GM19193 (cell line): Measurements from ENCODE around the gene ABCC1.

Experiments
- POLR2A ChIP-seq: IDR thresholded peaks from 4 replicates; pipeline ENCODE4 v1.6.1; 2011; ENCODE audit not compliant: insufficient read depth, insufficient read length; ENCODE audit errors: extremely low read depth

Gene ABCC1

DNA sequence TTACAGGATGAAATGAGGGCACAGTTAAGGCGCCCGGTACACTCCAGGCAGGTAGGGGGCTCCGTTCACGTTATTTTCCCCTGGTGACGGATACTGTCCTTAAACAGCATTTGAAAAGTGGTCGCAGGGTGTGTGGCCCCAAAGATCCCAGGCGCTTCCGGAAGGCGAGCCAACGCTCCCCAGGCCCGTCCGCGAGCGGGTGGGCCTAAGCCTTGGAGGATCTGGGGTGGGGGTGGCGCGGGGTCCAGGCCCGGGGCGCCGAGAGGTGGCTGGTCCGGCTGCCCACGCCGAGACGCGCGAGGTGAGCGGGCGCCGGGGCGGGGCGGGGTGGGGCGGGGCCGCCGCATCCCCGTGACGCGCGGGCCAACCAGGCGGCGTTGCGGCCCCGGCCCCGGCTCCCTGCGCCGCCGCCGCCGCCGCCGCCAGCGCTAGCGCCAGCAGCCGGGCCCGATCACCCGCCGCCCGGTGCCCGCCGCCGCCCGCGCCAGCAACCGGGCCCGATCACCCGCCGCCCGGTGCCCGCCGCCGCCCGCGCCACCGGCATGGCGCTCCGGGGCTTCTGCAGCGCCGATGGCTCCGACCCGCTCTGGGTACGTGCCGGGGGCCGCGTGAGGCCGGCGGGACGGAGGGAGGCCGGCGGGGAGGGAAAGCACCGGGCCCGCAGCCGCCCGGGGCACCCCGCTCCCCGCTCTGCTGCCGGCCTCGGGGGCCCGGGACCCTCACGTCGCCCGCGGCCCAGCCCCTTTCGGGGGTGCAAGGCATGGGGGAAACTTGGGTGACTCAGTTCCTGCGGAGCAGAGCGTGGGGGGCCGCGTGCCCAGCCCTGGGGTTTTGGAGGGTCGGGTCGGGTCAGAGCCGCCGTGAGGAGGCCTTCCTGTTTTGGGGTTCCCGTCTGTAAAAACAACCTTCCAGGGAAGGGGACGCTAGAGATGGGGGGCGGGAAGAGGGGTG lies at the start of gene ABCC1:
Gene ABCC1, plus strand, starts transcription at position 407 of the 951 bp plus-strand sequence. Its CDS starts 136 bp downstream, at position 543.
- no peak for TF ChIP-seq POLR2A

DNA sequence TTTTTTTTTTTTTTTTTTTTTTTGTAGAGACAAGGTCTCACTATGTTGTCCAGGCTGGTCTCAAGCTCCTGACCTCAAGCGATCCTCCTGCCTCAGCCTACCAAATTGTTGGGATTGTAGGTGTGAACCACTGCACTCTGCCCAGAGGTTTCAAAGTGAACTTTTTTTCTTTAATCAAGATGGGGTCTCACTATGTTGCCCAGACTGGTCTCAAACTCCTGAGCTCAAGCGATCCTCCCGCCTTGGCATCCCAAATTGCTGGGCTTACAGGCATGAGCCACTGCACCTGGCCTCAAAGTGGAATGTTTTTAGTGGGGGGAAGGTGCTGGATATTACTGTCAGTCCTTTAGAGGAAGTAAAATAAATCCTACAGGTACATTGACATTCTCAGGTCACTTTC lies 49.1 kb upstream of the ABCC1 start:
- no peak for TF ChIP-seq POLR2A

DNA sequence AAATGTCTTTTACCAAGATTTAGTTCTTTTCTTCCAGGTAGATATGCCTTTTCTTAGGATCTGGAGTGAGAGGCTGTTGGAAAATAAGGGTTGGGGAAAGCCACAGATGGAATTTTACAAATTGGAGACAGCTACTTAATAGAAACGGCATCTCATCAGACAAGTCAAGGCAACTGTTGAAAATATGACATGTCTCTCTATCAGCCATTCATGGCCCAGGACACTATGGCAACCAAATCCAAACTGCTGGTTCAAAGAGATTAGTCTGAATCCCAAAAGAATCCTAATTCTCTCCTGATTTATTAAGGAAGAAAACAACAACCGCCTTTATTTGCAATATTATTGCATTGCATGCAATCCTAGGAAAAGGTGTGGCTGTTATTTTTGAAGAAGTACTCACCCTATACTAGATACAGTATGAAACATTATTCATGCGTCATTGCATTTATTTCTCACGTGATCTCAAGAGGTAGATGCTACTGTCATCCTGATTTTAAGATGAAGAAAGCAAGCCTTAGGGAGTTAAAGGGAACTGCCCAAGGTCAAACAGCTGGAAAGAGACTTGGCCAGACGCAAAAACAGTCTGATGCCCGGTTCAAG lies 48.4 kb upstream of the ABCC1 start:
- no peak for TF ChIP-seq POLR2A

DNA sequence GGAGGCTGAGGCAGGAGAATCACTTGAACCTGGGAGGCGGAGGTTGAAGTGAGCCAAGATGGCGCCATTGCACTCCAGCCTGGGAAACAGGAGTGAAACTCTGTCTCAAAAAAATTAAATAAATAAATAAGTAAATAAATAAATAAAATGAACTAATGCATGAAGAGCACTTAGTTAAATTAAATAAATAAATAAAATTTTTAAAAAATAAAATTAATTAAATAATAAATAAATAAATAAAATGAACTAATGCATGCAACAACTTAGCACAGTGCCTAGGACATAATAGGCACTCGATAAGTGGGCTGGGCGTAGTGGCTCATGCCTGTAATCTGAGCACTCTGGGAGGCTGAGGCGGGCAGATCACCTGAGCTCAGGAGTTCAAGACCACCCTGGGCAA lies 45.5 kb upstream of the ABCC1 start:
- TF ChIP-seq POLR2A, result no peak

DNA sequence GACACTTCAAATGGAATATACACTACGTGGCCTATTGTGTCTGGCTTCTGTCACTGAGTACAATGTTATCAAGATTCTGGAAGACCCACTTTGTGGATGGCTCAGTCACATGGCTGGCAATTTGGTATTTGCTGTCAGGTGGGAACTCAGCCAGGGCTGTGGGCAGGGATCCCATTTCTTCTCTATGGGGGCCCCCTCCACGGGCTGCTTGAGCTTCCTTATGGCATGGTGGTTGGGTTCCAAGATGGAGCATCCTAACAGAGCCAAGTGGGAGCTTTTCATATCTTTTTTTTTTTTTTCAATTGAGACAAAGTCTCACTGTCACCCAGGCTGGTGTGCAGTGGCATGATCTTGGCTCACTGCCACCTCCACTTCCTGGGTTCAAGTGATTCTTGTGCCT lies 43.0 kb upstream of the ABCC1 start:
- no peak for TF ChIP-seq POLR2A

DNA sequence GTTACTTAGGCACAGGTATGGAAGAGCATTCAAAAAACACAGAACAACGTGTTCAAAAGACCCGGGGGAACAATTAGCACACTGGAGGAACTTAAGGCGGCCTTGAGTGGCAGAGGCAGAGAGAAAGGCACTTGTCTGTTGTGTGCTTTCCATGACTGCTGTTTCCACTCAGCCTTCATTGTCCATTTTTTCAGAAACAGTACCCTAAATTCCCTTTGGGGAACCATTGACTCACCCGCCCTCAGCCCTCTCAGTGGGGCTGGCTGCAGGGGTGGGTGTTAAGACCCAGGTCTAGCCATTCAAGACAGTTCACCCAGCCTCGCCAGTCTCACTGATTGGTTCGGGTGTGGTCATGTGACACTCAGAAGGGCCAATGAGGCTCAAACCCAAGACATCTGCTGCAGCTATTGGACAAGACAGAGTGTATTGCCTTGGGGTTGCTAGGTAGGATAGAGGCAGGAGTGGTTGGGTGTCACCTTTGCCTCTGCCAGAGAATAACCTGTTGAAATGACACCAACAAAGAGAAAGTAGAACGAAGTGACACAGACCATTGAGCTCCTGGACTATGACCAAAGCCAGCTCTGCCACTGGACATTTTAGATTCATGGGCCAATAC lies 41.4 kb upstream of the ABCC1 start:
- TF ChIP-seq POLR2A, result no peak

DNA sequence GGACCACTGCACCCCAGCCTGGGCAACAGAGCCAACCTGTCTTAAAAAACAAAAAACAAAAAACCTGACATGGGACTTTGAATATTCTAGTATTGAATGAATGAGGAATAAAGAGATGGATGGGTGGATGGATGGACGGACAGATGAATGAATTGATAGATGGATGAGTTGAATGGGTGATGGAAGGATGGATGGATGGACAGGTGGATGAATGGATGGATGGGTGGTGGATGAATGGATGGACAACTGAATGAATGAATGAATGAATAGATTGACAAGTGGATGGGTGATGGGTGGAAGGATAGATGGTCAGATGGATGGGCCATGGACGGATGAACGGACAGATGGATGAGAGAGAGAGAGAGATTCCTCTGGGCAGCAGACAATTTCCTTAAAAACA lies 38.2 kb upstream of the ABCC1 start:
- no peak for TF ChIP-seq POLR2A

DNA sequence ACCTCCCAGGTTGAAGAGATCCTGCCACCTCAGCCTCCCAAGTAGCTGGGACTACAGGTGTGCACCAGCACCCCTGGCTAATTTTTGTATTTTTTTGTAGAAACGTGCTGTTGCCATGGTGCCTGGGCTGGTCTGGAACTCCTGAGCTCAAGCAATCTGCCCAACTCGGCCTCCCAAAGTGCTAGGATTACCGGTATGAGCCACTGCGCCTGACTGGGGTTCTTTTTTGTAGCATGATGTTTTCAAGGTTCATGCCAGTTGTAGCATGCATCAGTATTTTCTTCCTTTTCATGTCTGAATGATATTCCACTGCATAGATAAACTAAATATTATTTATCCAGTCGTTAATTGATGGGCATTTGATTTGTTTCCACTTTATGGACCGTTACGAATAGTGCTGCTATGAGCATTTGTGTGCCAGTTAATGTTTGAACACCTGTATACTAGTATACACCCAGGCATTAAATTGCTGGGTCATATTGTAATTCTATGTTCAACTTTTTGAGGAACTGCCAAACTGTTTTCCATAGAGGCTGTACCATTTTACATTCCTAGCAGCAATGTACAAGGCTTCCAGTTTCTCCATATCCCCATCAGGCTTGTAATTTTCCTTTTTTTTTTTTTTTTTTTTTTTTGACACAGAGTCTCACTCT lies 36.2 kb upstream of the ABCC1 start:
- no peak for TF ChIP-seq POLR2A

DNA sequence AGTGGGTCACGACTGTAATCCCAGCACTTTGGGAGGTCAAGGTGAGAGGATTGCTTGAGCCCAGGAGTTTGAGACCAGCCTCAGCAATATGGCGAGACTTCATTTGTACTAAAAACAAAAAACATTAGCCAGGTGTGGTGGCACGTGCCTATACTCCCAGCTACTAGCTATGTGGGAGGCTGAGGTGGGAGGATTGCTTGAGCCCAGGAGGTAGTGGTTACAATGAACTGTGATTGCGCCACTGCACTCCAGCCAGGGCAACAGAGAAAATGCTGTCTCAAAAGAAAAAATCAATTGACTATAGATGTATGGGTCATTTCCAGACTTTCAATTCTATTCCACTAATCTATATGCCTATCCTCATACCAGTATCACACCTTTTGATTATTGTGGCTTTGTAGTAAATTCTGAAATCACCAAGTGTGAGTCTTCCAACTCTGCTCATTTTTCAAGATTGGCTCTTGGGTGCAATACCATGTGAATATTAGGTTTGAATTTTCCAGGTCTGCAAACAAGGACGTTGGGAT lies 33.8 kb upstream of the ABCC1 start:
- no peak for TF ChIP-seq POLR2A

DNA sequence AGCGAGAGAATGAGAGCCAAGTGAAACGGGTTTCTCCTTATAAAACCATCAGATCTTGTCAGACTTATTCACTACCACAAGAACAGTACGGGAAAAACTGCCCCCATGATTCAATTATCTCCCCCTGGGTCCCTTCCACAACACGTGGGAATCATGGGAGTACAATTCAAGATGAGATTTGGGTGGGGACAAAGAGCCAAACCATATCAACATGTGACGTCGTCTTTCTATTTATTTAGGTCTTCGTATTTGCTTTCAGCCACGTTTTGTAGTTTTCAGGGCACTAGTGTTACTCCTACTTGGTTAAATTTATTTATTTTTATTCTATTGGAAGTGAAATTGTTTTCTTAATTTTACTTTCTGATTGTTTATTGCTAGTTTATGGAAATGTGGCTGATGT lies 33.1 kb upstream of the ABCC1 start:
- no peak for TF ChIP-seq POLR2A

DNA sequence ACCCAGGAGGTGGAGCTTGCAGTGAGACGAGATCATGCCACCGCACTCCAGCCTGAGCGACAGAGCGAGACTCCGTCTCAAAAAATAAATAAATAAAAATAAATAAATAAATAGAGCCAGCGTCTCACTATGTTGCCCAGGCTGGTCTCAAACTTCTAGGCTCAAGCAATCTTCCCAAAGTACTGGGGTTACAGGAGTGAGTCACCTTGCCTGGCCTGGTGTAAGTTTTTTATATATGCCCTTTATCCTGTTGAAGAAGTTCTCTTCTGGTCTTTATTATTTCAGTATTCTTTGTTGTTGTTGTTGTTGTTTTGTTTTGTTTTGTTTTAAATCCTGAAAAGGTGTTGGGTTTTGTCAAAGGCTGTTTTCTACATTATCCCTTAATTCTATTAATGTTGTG lies 30.1 kb upstream of the ABCC1 start:
- no peak for TF ChIP-seq POLR2A

DNA sequence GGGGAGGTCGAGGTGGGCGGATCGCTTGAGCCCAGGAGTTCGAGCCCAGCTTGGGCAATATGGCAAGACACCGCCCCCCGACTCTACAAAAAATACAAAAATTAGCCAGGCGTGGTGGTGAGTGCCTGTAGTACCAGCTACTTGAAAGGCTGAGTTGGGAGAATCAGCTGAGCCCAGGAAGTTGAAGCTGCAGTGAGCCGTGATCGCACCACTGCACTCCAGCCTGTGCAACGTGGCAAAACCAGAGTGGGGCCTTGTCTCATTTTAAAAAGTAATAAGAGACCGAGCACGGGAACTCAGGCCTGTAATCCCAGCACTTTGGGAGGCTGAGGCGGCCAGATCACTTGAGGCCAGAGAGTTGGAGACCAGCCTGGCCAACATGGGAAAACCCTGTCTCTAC lies 24.4 kb upstream of the ABCC1 start:
- TF ChIP-seq POLR2A, result no peak

DNA sequence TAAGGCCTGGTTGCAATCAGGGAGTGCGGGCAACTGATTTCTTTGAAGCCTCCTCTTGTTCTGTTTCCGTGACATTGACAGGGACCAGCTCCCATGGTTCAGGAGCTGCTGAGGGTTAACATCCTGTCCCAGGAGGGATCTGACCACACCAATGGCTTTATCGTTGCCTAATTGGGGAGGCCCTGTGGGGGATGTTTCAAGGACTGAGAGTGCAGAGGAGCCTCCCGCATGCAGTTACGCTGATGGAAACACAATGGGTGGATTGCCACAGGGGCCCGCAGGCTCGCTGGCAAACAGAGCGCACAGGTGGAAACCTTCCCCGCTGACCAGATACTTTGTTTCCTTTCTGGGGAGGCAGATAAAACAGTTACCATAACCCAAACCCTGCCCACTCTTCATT lies 23.8 kb upstream of the ABCC1 start:
- TF ChIP-seq POLR2A, result no peak

DNA sequence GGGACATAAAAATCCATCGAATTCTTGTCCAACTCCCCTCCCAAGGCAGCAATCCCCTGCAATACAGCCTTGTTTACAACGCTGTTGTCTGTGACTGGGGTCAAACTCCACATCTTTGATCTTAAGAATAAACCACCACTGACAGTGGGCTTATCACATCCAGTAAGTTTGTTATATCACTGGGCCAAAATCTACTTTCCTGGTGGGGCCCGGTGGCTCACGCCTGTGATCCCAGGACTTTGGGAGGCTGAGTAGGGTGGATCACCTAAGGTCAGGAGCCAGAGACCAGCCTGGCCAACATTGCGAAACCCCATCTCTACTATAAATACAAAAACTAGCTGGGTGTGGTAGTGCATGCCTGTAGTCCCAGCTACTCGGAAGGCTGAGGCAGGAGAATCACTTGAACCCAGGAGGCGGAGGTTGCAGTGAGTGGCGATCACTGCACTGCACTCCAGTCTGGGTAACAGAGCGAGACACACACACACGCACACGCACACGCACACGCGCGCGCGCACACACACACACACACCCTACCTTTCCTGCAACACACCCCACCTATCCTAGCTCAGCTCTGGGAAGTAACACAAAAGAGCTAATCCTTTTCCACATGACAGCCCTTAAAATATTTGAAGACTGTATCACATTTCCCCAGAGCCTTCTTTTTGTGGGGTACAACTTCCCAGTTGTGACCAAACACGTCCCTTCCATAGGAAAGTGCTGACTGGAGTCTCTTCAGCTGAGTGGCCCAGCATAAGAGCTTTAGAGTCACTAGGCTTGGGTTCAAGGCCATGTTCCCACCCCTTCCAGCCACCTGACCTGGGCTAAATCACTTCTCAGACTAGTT lies 20.9 kb upstream of the ABCC1 start:
- TF ChIP-seq POLR2A, result no peak
